ENCODE results near the gene RHOV.
A peak's percentile ranks its signal among the peaks of the same experiment; 100 is the strongest.

Gene RHOV

DNA sequence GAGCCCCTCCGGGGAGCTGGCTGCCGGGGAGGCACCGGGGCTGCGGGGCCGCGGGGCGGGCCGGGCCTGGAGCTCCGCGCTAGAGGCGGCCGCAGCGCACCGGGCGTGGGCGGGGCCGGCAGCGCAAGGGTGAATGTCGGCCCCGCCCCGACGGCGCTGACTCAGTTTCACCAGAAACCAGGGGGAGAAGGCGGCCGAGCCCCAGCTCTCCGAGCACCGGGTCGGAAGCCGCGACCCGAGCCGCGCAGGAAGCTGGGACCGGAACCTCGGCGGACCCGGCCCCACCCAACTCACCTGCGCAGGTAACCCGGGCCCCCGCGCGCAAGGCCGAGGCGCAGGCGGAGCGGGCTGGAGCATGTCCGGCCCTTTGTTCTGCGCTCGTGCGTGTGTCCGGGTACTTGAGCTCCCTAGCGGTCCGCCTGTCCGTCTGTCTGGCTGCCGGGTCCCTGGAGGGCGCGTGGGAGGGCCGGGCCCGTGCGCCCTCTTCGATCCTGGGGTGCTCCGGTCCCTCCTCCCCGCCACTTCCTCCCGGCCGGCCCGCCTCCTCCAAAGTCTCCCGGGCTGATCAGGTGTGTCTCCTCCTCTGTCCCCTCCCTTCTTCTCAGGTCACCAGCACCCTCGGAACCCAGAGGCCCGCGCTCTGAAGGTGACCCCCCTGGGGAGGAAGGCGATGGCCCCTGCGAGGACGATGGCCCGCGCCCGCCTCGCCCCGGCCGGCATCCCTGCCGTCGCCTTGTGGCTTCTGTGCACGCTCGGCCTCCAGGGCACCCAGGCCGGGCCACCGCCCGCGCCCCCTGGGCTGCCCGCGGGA lies 29.9 kb downstream of the RHOV start, which contains the start of gene SPINT1:
SPINT1 (plus strand) TSS at position 164 of the 811 bp plus-strand sequence; CDS start at position 671, 507 bp downstream.
- no peak for DNase-seq

DNA sequence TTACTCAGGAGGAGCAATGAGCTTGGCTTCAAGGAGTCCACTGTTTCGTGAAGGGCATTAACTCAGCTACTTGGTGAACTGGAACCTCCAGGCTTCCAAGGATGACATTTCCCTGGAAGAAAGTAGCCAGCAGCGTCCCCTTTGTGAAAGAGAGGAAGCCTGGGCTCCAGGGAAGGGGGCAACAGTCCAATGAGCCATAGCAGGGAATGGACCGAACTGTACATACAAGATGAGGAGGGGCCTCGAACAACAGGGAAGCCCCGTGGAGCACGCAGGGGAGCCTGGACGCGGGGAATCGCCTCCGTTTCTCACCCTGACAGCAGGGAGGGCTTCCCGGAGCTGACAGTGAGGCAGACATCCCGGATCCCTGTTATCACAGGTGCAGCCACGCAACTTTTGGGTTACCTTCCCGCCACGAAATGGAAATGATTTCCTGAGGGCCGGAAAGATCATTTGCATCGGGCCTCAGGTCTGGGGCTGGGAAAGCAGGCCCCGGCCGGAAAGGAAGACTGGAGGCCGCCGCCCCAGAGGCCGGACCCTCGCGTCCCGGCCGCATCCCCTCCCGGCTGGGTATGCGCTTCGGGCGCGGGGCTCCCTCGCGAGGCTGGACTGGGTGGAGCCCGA lies 30.7 kb downstream of the RHOV start:
- DNase-seq = no peak

DNA sequence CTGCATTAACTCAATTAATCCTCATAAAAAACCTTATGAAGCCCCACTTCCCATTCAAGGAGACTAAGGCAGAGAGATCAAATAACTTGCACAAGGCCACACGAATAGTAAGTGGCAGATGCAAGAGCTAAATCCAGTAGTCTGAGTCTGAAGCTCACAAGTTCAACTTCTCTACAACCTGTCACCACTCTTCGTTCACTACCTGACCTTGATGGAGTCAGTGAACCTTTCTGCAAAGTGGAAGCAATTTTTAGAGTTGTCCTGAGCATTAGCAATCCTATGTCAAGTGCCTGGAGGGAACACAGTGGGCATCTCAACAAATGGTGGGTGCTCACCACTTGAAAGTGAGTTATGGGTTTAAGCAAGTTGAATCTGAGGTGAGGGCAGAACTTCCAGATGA lies 32.3 kb downstream of the RHOV start:
- DNase-seq = no peak

DNA sequence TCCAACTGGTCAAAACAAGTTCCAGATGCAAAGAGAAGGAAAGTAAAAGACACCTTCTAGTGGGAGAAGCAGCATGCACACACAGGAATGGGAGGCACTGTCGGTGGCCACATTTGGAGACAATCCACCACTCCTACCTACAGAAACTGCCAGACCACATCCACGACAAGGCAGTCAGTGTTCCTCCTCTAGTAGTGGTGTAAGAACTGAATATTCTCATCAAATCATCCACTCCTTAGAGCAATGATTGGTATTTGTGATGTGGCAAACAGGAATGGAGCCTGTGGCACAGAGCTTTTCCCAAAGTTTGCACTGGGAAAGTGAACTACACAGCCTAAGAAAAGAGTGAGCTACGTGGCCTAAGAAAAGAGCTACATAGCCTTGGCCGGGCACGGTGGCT lies 35.3 kb downstream of the RHOV start:
- no peak for DNase-seq

DNA sequence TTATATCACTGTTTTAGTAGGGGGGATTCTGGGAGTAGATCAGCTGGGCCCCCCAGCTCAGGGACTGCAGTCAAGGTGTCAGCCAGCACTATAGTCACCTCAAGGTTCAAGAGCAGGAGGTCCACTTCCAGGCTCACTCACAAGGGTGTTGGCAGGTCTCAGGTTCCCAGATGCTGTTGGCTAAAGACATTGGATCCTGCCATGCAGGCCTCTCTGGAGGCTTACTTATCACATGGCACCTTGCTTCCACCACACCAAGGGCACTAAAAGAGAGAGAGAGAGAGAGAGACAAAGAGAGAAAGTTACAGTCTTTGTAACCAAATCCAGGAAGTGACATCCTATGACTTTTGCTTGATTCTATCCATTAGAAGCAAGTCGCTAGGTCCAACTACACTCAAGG lies 38.0 kb downstream of the RHOV start:
- no peak for DNase-seq

DNA sequence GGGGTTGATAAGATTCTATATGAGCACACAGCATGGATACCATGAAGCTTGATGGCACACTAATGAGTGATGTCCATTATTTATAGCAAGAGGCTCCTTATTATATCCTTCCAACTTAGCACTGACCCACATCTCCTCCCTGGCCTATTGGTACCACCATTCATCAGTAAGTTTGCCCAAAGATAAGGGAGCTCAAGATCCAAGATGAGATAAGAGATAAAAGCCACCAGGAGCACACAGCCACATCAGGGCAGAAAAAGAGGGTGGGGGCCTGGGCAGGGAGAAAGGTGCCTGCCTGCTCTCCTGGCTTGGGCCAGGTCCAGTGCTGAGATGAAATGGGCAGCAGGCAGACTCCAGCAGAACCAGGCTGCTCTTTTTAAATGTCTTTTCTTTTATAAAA lies 41.1 kb downstream of the RHOV start:
- no peak for DNase-seq

DNA sequence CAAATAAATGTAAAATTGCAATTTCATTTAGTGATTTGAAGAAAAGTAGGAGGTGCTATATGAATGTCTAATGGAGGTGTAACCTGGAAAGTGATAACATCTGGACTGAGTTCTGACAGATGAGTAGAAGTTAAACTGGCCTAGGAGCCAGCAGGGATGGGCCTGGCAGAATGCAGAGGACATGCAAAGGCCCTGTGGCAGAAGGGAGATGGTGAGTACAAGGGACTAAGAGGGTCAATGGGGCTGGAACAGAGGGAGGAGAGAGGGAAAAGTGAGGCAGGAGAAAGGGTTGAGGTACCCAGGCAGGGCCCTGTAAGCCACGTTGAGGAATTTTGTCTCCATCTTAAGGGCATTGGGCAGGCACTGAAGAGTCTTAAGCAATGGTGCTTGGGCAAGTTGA lies 42.2 kb downstream of the RHOV start:
- no peak for DNase-seq

DNA sequence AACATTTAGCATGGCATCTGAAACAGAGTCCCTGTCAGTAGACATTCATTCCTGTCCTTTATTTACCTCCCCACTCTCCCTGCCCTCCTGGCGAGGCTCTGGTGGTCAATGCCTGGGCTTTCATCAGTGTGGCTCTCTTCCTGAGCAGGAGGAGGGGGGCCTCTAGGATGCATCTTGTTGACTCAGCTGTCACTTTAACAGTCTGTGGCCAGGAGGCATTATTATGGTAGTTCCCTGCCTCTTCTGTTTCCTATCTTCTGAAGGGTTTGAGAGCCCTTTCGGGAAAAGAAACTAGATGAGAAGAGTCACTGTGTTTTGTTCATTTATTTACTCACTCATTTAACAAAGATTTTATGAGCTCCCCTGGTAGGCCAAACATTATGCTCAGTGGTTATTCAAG lies 43.1 kb downstream of the RHOV start:
- peak; percentile 92 for DNase-seq

DNA sequence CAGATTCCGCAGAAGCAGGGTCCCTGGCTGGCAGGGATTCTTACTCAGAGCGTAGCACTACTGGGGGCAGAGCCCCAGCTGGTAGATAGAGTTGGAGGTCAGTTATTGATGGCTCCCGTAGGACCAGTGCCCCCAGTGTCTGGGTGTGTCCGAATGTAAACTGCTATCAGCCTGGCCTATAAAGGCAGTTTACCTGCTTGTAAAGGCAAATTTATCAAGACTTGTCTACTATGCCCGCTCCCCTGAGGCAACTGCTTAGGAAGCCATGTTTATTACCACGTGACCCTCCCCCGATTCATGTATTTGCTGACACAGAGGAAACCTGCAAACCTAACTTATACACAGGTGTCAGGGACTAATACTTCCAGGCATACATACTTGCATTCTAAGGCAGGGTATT lies 44.9 kb downstream of the RHOV start:
- DNase-seq = no peak

DNA sequence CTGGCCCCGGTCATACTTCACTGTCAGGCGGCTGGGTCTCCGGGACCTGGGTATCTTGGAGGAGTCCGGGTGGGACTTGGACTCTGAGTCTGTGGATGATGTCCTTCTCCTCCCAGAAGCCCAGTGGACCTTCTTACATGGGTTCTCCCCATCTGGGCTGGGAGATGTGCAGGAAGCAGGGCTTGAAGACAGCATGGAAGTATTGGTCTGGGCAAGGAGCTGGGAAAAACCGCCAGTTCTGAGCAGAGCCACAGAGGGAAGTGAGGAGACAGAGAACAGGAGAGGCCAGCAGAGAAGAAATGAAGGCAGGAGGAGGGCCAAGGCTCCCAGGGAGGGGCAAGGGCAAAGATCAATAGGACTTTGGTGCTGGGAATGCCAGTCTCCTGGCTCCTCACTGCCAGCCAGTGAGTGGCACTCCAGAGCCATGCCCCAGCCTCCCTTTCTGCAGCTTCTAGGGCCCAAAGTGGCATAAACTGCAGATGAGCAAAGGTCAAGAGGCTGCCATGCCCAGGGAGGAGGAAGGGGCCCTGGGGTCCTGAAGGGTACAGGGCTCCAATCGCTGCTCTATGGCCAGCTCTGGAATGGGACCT lies 45.5 kb downstream of the RHOV start, which contains the start of gene PPP1R14D:
PPP1R14D (minus strand) TSS at position 262 of the 590 bp plus-strand sequence; CDS start at position 195, 67 bp downstream.
- DNase-seq = no peak

DNA sequence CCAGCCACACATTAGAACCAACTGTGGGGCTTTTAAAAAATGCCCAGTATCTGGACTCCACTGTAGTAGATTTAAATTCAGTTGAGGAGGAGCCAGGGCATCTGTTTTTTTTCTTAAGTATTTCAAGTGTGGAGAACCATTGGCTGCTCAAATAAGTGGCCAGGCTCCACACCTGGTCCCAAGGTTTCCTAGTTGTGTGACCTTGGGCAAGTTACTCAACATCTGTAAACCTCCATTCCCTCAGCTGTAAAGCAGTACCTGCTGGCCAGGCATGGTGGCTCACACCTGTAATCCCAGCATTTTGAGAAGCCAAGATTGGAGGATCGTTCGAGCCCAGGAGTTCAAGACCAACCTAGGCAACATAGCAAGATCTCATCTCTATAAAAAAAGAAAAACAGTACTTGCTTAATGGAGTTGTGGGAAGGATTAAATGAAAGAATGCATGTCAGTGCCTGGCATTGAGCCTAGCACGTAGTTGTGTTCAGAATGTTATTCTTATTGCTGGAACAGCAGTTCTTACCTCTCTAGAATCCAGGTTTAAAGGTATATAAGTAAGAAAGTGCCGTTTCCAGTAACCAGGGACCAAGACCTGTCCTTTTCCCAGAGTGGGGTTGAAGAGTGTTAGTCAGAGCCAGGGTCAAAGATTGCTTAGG lies 47.5 kb downstream of the RHOV start:
- no peak for DNase-seq

DNA sequence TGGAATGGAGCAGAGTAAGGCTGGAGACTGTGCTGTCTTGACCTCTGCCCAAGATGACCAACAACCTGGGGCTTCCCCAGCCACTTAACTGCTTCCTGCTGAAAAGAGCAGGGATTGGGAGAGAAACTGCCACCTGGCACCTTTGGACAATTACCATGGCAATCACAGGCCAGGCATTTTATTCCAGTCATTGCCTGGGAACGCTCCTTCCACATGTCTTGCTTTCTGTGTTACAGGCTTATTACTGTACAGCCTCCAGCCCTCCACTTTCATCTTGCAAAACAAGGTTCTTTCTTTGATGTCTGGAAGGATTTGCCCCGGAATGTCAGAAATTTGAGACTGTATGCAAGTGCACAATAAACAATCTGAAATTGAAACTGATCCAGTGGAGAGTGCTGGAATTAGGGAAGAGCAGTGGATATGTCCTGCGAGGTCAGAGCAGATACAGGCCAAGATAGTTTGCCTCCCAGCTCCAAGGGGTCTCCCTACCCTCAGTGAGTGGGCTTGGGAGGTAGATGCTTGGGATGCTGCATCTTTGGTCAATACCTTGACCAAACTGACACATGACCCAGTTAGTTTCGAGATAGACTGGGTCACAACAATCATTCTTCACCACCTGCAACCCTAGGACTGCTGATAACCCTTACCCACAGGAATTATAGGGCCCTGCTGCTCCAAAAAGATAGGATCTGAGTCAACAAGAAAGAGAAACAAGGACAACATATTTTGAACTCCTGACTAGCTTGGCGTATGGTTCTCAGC lies 48.2 kb downstream of the RHOV start:
- no peak for DNase-seq

DNA sequence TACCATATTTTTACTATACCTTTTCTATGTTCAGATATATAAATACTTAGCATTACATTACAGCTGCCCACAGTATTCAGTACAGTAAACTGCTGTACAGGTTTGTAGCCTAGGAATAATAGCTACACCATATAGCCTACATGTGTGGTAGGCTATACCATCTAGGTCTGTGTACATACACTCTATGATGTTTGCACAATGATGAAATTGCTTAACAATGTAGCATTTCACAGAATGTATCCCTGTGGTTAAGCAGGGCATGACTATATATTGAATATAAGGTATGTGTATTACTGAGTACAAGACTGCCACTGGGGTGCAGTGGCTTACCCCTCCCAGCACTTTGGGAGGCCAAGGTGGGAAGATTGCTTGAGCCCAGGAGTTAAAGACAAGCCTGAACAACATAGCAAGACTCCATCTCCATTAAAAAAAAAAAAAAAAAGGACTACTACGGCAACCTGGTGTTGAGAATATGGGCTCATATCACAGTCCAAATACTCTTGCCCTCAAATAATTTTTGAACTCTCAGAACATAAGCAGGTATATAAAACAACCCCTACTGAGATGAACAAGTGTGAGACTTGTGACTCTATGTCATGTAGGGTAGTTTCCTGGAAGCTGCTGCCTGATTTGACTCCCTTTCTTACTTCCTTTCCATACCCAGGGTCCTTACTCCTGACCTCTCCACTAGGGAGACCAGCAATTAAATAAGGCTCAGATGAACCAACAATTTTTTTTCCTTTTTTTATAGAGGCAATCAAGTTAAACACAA lies 50.3 kb downstream of the RHOV start:
- DNase-seq = no peak

Data from NCI-H2029 treated with DMSO at 0.1 percent for 48 hours (cell line).